GM19372 (cell line): Measurements from ENCODE around the gene USP13.

Source experiments
- ATAC-seq: cut with Tn5 transposase; IDR thresholded peaks from one replicate; pipeline ENCODE4 v1.9.1; 2021; ENCODE audit warnings: mild to moderate bottlenecking, low read depth, moderate library complexity; ENCODE audit not compliant: unreplicated experiment

The USP13 gene

GRCh38 chr3:179833294-179833693 lies 180.5 kb downstream of the USP13 start:
- no peak for ATAC-seq

GRCh38 chr3:179837374-179837773 lies 184.5 kb downstream of the USP13 start:
- no peak for ATAC-seq
